DMS53 treated with DMSO at 0.1 percent for 48 hours (cell line): ENCODE results near the gene GRIA1.

Experiments
- DNase-seq: peaks from one replicate; lab custom pipeline; 2025; ENCODE audit not compliant: unreplicated experiment; lab: John Stamatoyannopoulos, UW

GRIA1 gene

DNA sequence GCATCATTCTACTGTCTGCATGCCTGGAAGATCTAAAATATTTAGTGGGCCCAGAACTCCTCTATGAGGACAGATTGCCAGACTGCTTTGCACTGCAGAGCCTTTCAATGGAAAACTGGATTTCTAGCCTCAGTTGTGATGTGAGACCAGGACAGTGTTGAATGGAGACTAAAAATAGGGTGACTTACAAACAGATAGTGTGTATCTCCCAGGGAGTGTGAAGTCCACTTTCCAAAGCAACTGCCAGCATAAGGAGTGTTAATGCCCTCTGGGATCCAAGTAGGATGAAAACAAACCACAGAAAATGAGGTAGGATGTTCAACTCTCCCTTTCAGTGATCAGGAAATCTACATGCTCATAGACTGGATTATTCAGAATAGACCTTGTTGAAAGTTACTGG is 119.5 kb downstream of the GRIA1 start:
- DNase-seq: no peak

DNA sequence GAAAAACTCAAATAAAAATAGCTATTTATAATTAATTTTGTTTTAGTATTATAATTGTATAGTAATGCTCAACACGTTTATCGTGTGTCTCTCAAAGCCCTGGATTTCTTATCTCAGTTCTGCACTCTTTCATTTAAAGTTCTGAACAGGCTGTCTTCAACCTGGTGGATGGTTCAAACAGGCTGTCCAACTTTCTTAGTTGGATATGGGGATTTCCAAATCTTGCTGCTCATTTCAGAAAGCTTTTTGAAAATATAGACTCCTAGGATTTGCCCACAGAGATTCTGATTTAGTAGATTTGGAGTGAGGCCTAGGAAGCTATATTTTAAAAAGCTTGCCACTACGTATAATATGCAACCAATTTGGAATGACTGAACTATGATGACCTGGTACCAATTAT is 120.3 kb downstream of the GRIA1 start:
- no peak for DNase-seq

DNA sequence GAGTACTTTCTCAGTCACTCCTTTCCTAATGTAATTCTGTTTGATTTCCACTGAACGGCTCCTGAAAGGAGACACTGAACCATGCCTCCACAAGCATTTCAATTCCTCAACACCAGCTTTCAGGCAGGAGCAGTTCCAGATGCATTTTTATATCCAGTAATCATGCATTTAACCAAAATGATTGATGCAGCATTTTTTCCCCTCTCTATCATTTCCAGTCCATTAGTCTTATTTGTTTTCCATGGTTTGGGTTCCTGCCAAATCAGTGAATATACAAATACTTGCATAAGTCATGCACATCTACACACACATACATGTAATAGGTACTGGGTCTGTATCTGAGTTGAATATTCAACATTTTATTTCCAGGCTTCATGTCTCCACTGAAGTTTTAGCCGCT is 122.7 kb downstream of the GRIA1 start:
- DNase-seq: no peak

DNA sequence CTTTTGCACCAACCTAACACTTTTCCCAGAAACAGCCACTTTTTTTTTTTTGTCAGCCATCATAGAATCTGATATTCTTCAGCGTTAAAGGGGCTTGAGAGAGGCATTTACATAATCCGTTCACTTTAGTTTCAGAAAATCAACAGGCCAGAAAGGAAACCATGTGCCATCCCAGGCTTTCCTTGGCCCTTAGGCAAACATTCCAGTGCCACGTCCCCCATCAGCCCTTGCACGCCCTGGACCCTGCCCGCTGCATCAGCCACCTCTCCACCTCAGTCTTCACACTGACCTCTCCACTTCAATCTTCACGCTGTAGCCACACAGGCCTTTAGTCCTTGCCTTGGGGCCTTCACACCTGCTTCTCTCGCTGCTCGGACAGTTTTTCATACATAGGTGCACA is 123.2 kb downstream of the GRIA1 start:
- no peak for DNase-seq

DNA sequence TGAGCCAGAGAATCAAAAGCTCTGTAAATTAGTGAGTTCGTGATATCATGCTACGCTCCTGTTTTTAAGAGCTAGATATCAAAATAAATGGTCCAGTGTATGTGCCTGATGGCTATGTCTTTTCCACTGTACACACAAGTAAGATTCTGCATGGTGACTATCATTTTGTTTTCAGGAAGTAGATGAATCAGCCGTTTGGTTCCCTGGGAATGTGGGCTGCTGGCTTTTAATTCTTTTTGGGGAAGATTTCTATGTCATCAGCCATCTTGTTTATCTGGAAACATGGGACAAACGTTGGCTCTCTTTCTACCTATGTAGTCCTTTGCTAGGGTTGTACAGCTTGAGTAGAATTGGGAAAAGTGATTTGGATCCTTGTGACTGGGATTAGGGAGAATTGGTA is 126.7 kb downstream of the GRIA1 start:
- DNase-seq: no peak

DNA sequence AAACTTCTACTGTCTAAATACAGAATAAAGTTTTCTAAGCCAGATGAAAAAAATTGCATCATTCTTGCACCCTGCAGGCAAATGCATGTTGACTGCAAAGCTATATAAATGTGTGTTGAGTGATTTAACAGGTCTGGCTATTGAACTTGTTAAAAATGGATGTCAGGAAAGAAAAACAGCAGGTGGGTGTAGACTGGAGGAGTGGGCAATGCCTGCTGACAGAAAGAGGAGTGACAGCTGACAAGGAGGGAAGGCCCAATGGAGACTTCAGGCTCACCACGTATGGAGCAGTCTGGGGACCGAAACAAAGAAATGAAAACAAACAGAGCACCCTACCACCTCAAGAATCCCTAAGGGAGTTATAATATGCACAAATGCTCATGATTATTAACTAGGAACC is 127.8 kb downstream of the GRIA1 start:
- DNase-seq: no peak

DNA sequence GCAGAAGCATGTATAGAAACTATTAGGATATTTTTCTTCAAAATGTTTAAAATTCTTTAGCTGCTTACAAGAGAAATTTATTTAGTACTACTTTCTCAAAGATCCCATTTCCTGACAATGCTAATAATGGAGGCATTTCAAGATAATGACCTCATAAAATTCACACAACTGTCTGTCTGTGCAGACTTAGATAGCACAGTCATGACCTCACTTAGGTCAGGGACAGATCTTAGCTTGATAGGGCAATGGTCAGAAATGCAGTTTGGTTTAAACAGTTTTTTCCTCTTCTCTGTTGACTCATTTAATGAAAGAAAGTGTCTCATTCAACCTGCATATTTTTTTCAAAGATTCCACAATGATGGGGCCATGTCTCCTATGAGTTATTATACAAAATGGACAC is 128.4 kb downstream of the GRIA1 start:
- DNase-seq: no peak

DNA sequence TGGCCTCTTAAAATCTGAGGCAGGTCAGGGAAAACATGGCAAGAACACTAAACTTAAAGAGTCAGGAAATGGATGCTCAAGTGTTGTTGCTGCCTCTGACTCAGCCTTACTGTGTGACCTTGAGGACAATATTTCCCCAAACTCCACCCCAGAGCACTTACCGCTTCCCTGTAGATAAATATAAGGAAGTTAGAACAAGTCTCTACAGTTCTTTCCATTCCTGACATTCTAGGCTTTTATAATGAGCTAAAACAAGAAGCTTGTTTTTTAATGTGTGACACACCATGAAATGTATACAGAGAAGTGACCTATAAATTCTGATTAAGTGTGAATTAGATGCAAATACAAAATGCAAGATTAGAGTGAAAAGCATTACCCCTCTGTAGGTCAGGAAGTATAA is 129.3 kb downstream of the GRIA1 start:
- peak; percentile 8 for DNase-seq

DNA sequence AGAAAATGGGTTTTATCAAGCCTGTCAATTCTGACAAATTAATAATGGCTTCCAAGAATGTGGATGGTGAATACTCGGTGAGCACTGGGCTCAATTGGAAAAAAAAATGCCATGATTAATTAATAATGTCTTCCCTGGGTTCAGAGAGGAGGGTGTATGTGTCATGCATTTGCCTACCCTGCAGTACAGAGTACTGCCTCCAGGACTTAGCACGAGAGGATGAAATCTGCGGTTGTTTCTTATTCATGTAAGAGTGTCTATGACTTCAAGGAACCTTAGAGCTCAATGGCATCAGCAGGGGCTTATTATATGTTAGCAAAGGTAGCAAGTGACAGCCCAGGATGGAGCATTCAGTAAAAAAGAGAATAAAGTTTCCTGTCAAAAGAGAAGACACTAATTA is 132.7 kb downstream of the GRIA1 start:
- DNase-seq: no peak

DNA sequence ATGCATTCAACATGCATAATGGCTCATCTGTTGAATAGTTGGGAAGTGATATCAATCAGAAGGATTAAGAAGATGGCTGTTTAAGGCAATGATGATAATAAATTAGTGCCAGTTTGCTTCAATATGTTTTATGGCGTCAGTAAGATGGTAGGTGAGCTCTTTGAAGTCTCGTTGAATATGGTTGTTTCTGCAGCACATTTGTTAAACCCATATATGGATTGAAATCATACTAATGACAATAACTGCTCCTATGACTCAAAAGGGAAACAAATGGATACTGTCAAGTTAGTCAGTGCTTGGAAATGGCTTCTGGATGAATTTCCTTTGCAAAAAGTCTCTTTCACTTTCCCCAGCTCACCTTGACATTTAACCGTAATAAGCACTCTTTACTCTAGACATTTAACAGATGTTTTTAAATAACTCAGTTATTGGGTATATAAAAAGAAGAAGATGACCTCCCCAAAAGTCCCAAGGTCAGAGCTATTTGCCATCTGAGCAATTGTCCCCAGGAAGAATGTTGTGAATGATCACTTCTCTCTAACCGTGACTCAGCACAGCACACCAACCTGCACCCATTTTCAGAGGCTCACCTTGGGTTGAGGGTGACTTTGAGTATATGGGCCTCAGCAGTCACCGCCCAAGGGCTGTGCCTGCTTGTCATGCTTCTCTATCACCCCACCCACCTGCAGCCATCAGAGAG is 133.4 kb downstream of the GRIA1 start:
- no peak for DNase-seq

DNA sequence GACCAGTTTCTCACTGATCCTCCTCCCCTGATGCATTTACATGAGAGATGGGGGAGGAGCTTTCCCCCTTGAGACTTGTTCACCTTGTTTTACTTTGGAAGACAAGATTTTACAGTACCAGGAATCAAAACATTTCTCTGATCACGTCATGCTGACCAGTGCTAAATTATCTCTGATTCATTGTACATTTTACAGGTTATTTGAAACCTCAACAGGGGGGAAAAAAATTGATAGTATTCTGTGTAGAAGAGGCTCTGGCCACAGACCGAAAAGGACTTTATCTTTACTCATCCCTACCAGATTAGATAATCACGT is 133.9 kb downstream of the GRIA1 start:
- DNase-seq: no peak

DNA sequence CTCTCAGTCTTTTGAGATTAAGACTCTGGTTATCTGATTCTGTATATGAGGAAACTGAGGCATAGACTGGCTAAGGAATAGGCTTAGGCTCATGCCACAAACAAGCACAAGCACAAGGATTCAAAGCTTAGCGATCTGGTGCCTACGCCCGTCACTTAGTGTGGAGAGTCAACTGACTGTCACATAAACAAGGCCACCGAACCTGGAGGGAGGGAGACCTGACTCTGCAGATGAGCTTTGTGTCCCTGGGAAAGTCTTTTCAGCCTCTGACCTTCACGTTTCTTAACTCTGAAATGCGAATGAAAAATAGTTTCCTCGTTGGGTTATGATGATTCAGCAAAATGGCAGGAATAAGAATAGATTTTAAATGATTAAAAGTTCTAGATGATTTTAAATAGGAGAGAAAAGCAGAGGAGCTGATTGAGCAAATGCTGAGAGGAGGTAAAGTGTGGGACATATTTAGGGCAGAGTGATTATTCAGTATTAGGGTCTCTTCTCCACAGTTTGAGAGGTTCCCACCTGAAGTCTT is 135.4 kb downstream of the GRIA1 start:
- DNase-seq: no peak

DNA sequence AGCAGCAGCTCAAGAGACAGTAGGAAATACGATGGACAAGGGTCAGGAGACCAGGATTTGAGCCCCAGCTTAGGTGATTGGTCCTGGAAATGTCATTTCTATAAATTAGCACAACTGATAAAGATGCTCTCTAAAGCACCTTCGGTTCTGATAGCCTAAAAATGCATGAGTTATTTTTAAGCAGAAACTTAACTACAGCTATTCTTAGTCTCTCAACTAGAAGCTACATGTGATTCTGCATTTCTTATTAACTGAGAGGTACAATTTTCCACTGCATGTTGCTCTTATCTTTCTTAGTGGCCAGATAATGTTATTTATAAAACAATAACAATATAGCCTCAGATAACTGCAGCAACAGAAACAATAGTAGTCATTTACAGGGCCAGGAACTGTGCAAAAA is 136.4 kb downstream of the GRIA1 start:
- DNase-seq: no peak

DNA sequence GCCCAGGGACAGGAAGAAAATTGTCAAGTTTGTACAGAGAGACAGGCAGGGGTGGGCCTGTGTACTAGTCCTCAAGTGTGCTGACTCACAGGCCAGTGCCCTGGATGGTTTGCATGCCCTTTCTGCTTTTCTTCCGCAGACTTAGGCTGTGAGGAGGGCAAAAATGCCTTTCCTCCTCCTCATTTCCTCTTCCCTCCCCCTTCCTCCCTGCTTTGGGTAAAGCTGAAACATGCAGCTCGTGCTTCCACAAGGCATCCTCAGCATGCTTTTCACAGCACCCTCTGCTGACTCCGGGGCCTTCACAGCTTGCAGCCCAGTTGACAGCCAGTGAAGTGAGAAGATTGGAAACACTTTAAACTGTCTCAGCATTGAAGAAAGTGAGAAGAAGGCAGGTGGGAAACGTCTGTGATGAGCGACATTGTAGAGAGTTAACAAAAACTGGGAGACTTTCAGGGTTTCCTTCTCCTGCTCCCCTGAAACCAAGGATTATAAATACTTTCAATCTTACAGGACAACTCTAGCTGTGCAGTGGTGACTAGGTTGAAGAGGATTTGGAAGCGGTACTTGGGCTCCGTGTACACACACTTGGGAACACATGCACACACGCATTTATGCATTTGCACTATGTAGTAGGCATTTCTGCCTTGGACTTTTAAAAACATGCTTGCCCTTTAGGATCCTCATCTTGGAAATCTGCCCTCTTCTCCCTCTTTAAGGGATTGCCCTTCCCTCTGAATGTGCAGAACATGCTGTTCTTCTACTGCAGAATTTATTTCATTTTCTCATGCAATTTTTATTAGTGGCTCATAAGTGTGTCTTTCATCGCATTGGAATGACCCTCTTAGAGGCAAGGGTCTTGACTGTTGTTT is 138.8 kb downstream of the GRIA1 start:
- DNase-seq: peak; percentile 29

DNA sequence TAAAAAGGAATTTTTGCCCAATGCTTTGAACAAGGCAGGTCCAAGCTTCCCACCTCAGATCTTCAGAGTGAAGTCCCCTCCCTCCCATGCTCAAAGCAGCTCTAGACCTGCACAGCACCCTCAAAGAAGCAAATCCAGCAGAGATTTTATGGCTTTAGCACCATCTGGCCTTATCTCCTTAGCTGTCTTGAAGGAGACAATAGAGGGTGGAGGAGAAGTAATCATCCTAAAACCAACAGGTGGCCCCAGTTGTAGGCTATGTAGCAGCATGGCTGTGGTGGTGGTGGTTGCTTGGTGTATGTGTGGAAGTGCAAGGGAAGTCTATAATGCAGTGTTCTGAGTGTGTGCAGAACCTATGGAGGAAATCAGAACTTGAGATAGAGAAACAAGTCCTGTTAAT is 140.1 kb downstream of the GRIA1 start:
- no peak for DNase-seq

DNA sequence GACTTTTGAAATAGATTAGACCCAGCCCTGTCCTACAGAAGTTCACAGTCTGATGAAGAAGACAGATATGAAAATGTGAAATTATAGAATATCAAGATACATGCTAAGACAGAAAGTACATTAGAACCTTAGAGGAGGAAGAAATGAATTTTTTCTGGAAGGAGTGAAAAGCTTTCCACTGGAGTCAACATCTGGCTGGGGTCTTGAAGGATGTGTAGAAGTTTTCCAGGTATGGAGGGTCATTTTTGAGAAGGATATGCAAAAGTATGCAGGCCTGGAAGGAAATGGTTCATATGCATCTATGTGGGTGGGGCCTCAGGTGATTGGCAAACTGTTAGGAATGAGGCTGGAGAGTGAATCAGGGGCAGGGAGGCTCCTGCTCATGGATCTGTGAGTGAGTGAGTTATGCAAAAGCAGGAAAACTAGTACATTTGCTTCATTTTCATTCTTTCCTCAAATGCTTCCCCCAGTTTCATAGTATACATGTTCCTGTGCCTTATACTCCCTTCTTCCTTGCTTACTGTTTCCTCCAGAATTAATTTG is 142.3 kb downstream of the GRIA1 start:
- DNase-seq: no peak

DNA sequence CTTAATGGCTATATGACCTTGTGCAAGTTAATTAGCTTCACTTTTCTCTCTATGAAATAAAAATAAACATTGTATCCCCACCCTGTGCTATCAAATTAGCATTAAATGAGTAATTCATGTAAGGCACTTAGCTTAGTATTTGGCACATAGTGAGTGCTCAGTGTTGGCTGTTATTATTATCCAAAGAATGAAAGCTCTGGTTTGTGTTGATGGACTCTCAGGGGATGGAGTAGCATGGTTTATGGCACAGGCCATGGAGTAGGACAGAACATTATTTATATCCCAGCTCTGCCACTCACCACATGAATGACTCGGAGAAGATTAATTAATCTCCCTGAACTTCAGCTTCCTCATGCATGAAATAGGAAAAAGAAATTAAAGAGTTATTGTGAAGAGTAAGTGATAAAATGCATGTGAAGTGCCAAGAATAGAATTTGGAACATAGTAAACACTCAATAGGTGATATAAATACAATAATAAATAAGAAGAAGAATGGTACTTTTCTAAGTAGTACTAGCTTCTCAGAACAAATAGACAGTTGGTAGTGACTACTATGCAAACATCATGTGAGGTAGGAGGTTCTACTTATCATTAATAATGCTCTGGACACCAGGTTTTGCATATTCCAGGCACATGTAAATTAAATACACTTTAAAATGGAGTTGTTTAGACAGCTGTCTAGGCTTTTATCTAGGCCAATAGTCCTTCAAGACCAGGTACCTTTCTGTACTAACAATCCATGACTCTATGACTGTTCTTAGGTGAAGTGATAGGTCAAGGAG is 146.4 kb downstream of the GRIA1 start:
- DNase-seq: peak; percentile 94

DNA sequence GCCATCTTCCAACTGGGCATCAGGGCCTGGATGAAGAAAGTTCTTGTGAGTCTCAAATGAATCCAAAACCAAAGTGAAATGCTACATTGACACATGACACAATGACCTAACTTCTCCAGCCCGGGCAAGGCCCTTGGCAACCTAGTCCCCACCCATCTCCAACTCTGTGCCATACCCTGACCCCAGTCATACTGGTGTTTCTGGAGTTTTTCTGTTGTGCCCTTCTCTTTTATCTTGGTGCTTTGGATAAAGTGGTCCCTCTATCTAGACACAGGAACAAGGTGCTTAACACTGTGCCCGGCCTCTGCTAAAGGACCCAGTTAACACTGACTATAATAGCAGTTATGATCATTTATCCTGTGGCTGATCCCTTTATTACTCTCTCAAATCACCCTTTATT is 149.8 kb downstream of the GRIA1 start:
- no peak for DNase-seq

DNA sequence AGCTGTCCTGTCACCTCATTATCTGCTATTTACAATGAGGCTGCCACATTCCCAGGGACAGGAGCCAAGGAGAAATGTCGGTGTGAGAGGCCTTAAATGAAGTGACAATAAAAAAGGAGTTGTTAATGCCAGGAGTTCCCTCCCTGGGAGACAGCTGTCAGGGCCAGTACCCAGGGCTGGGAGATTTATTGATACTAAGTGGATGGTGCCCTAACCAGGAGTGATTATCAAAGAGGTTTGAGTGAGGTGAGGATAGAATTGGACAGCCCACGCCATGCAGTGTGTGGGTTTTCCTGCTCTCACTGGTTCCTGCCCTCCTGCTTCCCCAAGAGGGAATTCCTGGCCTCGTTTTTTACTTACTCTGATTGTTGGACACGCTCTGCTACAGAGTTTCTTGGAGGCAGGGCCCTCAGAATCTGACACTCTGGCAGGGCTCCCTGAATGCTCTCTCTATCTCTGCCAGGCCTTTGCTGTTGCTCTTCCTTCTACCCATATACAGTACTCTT is 150.8 kb downstream of the GRIA1 start:
- DNase-seq: no peak

DNA sequence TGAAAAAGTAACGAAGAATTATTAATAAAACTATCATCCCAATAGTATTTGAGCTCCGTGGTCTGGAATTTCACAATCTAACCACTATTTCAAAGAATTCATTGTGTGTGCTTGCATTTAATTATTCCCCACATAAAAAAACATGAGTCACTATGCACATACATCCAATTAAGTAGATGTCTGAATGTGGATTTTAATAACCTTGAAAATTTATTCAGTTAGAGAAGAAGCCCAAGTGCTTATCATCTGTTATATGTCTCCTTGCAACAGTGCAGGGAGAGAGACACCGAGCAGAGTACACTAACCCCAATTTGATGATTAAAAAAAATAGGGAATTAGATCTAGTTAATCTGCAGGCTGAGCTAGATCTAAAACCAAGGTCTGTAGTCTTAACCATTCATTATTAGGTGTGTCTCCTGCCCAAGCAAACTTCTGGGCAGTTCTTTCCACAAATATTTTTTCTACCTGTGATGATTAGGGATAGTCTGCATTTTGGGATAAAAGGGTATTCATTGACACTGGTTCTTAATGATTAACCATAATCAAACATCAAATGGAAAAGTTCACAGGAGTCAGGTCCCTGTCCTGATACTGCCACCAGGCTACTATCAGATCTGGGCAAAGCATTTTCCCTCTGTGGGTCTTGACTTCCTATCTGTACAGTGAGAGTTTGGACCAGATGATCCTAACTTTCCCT is 164.2 kb downstream of the GRIA1 start:
- no peak for DNase-seq

DNA sequence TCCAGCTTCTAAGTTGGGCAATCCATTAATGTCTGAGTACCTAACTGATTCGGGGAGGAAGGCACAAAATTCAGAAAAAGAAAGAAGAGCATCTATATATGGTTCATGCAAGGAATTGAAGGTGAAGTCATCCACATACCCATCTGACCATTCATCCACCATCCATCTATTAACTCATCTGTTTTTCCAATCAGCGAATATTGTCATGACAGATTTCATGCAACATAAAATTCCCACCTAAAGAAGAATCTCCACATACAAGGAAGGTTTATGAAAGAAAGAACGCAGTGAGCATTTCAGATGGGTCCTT is 164.7 kb downstream of the GRIA1 start:
- DNase-seq: no peak
